ENCODE measurements around the gene PSMA5. TPM values are rescaled to one million over a fixed set of nuclear protein-coding genes. Genes with fewer than 3 reads are reported as not detected.

Gene PSMA5
- total and polyA plus RNA-seq, 7 experiments from 2014 or later, result 38.3 to 203 (median 76.4) TPM

DNA sequence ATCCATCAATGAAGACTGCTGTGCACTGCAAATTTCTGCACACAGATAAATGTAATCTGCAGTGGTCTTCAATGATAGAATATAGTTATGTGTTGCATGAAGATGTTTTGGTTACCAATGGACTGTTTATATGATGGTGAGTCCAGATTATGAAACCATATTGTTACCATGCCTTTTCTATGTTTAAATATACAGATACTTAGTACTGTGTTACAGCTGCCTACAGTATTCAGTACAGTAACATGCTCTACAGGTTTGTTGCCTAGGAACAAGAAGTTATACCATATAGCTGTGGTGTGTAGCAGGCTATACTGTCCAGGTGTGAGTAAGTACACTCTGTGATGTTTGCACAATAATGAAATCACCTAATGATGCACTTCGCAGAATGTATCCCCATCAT lies 69.3 kb downstream of the PSMA5 start:
- POLR2A ChIA-PET, result no interaction called here
- peaks cover 0 to 1% (median 0%) of the 10 kb centered on the region in 5 donors for H3K36me3 Mint-ChIP-seq
- CTCF ChIA-PET, result no interaction called here

DNA sequence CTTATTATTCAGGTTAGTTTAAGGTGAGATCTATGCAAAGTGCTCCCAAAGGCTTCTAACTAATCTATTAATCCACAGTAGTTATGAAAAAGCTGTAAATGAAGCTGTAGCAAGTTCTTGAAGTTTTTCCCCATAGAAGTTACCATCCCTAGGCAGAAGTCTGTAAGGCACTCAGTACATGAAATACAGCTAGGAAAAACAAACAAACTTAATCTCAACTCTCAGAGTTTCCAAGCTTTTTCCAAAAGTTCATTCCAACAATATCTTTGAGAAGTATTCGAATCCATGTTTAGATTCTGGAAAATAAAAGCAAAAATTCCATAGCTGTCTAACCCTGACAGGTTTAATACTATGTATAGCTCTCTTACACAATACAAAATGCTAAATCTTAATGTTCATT lies 69.7 kb downstream of the PSMA5 start:
- Mint-ChIP-seq H3K4me1 (peaks cover 0 to 22% (median 5%) of the 10 kb centered on the region in 7 donors), H3K27me3 (peaks cover 0 to 54% (median 3%) of the 10 kb centered on the region in 5 donors), H3K9me3 (no peaks in the 10 kb centered on the region), H3K4me3 (no peak overlapping the region), H3K27ac (no peak overlapping the region), H3K36me3 (peaks cover 0 to 1% (median 0%) of the 10 kb centered on the region in 5 donors)
- H3K36me3 ChIP-seq (ENCODE audit: control insufficient read depth in 2 of 3, insufficient read depth in 3 of 3, low read length in 3 of 3), result no peaks in the 10 kb centered on the region
- no peak for ATAC-seq
- DNase-seq, result no peak
- H3K4me1 ChIP-seq (ENCODE audit: control insufficient read depth in 2 of 2, insufficient read depth in 2 of 2, low read length in 2 of 2), result no peaks in the 10 kb centered on the region
- H3K9me3 ChIP-seq (ENCODE audit: control insufficient read depth in 2 of 3, low read length in 3 of 3), result no peaks in the 10 kb centered on the region
- ChIA-PET CTCF (no interaction called here), POLR2A (no interaction called here)
- no peak overlapping the region for H3K4me3 ChIP-seq (ENCODE audit: low read length)
- intact Hi-C loops (cut with micrococcal nuclease), result loop anchor here in 1 of 2 donors (5.0 kb wide), 1 partner anchor 36 kb away; no protein-coding TSS in a partner anchor
- H3K27ac ChIP-seq (ENCODE audit: low read depth, low read length), result no peak overlapping the region
- H3K27me3 ChIP-seq (ENCODE audit: control insufficient read depth in 2 of 2, insufficient read depth in 2 of 2, low read length in 2 of 2), result no peaks in the 10 kb centered on the region

More for the DNA sequence above, 69.3 kb downstream of the PSMA5 start:
- H3K4me1 Mint-ChIP-seq, result peaks cover 0 to 22% (median 5%) of the 10 kb centered on the region in 7 donors
- H3K27me3 Mint-ChIP-seq, result peaks cover 0 to 55% (median 2%) of the 10 kb centered on the region in 5 donors
- H3K9me3 ChIP-seq (ENCODE audit: control insufficient read depth in 2 of 3, low read length in 3 of 3), result no peaks in the 10 kb centered on the region
- H3K27ac ChIP-seq (ENCODE audit: low read depth, low read length), result no peak overlapping the region
- H3K9me3 Mint-ChIP-seq, result no peaks in the 10 kb centered on the region
- no peaks in the 10 kb centered on the region for H3K27me3 ChIP-seq (ENCODE audit: control insufficient read depth in 2 of 2, insufficient read depth in 2 of 2, low read length in 2 of 2)
- no peak overlapping the region for H3K4me3 ChIP-seq (ENCODE audit: low read length)
- DNase-seq (no peak), ATAC-seq (no peak)
- no peak overlapping the region for H3K27ac Mint-ChIP-seq
- H3K36me3 ChIP-seq (ENCODE audit: control insufficient read depth in 2 of 3, insufficient read depth in 3 of 3, low read length in 3 of 3), result no peaks in the 10 kb centered on the region
- intact Hi-C loops (cut with micrococcal nuclease), result loop anchor here in 1 of 2 donors (5.0 kb wide), 1 partner anchor 35 kb away; no protein-coding TSS in a partner anchor
- H3K4me1 ChIP-seq (ENCODE audit: control insufficient read depth in 2 of 2, insufficient read depth in 2 of 2, low read length in 2 of 2), result no peaks in the 10 kb centered on the region
- H3K4me3 Mint-ChIP-seq, result no peak overlapping the region

DNA sequence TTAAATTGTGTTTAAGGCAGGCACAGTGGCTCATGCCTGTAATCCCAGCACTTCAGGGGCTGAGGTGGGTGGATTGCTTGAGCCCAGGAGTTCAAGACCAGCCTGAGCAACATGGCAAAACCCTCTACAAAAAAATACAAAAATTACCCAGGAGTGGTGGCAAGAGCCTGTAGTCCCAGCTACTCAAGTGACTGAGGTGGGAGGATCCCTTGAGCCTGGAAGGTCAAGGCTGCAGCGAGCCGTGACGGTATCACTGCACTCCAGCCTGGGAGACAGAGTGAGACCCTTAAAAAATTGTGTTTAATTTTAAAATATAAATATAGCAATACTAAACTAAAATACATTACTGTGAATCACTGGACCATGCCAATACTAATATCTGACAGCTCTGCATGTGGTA lies 71.3 kb downstream of the PSMA5 start:
- ChIA-PET POLR2A (interaction anchor here (0.6 kb wide), 1 partner anchor 29 kb away, joined by 3 read pairs; no protein-coding TSS in a partner anchor), CTCF (interaction anchor here (0.6 kb wide), 1 partner anchor 665 kb away, joined by 5 read pairs; no protein-coding TSS in a partner anchor)
- H3K4me1 Mint-ChIP-seq, result peaks cover 0 to 22% (median 5%) of the 10 kb centered on the region in 7 donors
- ATAC-seq (no peak), DNase-seq (no peak)
- no peak overlapping the region for H3K27ac Mint-ChIP-seq
- Histone ChIP-seq H3K4me1 (ENCODE audit: control insufficient read depth in 2 of 2, insufficient read depth in 2 of 2, low read length in 2 of 2) (no peaks in the 10 kb centered on the region), H3K4me3 (ENCODE audit: low read length) (no peak overlapping the region), H3K36me3 (ENCODE audit: control insufficient read depth in 2 of 3, insufficient read depth in 3 of 3, low read length in 3 of 3) (no peaks in the 10 kb centered on the region), H3K27me3 (ENCODE audit: control insufficient read depth in 2 of 2, insufficient read depth in 2 of 2, low read length in 2 of 2) (no peaks in the 10 kb centered on the region), H3K27ac (ENCODE audit: low read depth, low read length) (no peak overlapping the region), H3K9me3 (ENCODE audit: control insufficient read depth in 2 of 3, low read length in 3 of 3) (no peaks in the 10 kb centered on the region)
- peaks cover 0 to 1% (median 0%) of the 10 kb centered on the region in 5 donors for H3K36me3 Mint-ChIP-seq
- no peak overlapping the region for H3K4me3 Mint-ChIP-seq
- H3K9me3 Mint-ChIP-seq, result no peaks in the 10 kb centered on the region
- H3K27me3 Mint-ChIP-seq, result peaks cover 0 to 53% (median 4%) of the 10 kb centered on the region in 5 donors
- intact Hi-C loops (cut with micrococcal nuclease), result loop anchor here in 1 of 2 donors (5.0 kb wide), 1 partner anchor 37 kb away; no protein-coding TSS in a partner anchor

DNA sequence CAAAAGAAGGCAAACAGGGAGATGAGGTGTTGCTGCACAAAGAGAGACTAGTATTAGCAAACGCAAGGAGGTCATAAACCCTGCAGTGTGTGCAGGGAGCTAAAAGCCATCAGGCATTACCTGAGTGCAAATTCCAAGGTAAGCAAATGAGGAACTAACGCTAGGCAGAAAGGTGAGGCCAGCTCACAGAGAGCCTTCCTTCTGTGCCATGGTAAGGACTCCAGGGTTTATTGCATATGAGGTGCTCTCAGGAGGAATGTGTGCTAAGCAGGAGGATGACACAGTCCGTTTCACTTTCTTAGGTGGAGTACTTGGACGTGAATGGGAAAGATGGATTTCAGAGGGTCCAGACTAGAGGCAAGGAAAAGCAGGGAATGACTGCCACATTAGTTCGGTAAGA lies 74.8 kb downstream of the PSMA5 start:
- Mint-ChIP-seq H3K27ac (no peak overlapping the region), H3K4me1 (peaks cover 0 to 36% (median 5%) of the 10 kb centered on the region in 7 donors), H3K36me3 (peaks cover 0 to 1% (median 0%) of the 10 kb centered on the region in 5 donors), H3K27me3 (peaks cover 0 to 40% (median 0%) of the 10 kb centered on the region in 5 donors), H3K9me3 (no peaks in the 10 kb centered on the region), H3K4me3 (no peak overlapping the region)
- H3K27me3 ChIP-seq (ENCODE audit: control insufficient read depth in 2 of 2, insufficient read depth in 2 of 2, low read length in 2 of 2), result no peaks in the 10 kb centered on the region
- no peaks in the 10 kb centered on the region for H3K4me1 ChIP-seq (ENCODE audit: control insufficient read depth in 2 of 2, insufficient read depth in 2 of 2, low read length in 2 of 2)
- no peak overlapping the region for H3K27ac ChIP-seq (ENCODE audit: low read depth, low read length)
- ChIA-PET CTCF (no interaction called here), POLR2A (no interaction called here)
- ATAC-seq (no peak), DNase-seq (no peak)
- intact Hi-C loops (cut with micrococcal nuclease), result no loop called here
- no peaks in the 10 kb centered on the region for H3K9me3 ChIP-seq (ENCODE audit: control insufficient read depth in 2 of 3, low read length in 3 of 3)
- H3K4me3 ChIP-seq (ENCODE audit: low read length), result no peak overlapping the region
- no peaks in the 10 kb centered on the region for H3K36me3 ChIP-seq (ENCODE audit: control insufficient read depth in 2 of 3, insufficient read depth in 3 of 3, low read length in 3 of 3)

DNA sequence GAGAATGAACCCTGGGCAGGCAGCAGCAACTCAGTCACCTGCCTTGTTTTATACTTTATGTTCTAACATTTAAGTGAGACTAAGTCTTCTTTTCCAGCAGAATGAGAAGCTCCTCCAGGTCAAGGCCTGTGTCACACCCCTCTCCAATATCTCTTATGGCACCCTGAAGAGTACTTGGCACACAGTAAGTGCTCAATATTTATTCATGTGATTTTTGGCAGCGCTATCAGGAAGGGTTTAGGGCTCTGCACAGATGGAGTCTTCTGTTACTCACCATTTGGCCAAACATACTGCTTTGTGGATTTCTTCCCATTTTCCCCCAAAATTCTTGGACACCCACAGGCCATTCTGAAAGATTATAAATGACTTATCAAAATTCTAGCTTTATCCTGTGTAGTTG lies 75.6 kb downstream of the PSMA5 start:
- ChIA-PET CTCF (no interaction called here), POLR2A (no interaction called here)
- intact Hi-C loops (cut with micrococcal nuclease), result no loop called here
- H3K36me3 ChIP-seq (ENCODE audit: control insufficient read depth in 2 of 3, insufficient read depth in 3 of 3, low read length in 3 of 3), result no peaks in the 10 kb centered on the region
- H3K4me3 Mint-ChIP-seq, result no peak overlapping the region
- ATAC-seq, result no peak
- no peaks in the 10 kb centered on the region for H3K9me3 ChIP-seq (ENCODE audit: control insufficient read depth in 2 of 3, low read length in 3 of 3)
- H3K4me1 Mint-ChIP-seq, result peaks cover 0 to 36% (median 5%) of the 10 kb centered on the region in 7 donors
- DNase-seq, result no peak
- H3K27ac ChIP-seq (ENCODE audit: low read depth, low read length), result no peak overlapping the region
- no peak overlapping the region for H3K4me3 ChIP-seq (ENCODE audit: low read length)
- peaks cover 0 to 35% (median 0%) of the 10 kb centered on the region in 5 donors for H3K27me3 Mint-ChIP-seq
- H3K36me3 Mint-ChIP-seq, result peaks cover 0 to 1% (median 0%) of the 10 kb centered on the region in 5 donors
- H3K27ac Mint-ChIP-seq, result no peak overlapping the region
- H3K4me1 ChIP-seq (ENCODE audit: control insufficient read depth in 2 of 2, insufficient read depth in 2 of 2, low read length in 2 of 2), result no peaks in the 10 kb centered on the region
- H3K27me3 ChIP-seq (ENCODE audit: control insufficient read depth in 2 of 2, insufficient read depth in 2 of 2, low read length in 2 of 2), result no peaks in the 10 kb centered on the region
- no peaks in the 10 kb centered on the region for H3K9me3 Mint-ChIP-seq

DNA sequence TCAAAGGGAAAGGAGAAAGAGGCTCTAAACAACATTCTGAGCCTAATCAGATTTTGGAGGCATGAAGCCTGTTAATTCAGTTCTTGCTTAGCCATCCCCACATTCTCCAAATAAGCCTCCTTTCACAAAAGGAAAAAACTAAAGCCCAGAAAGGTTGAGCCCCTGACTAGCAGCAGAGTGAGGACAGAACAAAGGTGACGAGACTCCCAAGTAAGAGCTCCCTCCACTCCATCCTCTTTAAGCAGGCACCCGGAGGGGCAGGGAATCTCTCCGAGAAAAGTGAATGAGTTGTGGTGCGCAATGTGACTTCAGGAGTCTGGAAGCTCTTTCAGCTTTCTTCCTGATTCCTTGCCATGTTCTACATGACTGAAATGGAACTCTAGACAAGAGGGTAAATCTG lies 76.1 kb downstream of the PSMA5 start:
- ChIA-PET CTCF (no interaction called here), POLR2A (no interaction called here)
- Mint-ChIP-seq H3K4me3 (no peak overlapping the region), H3K9me3 (no peaks in the 10 kb centered on the region), H3K36me3 (peaks cover 0 to 1% (median 0%) of the 10 kb centered on the region in 5 donors), H3K4me1 (peaks cover 0 to 36% (median 5%) of the 10 kb centered on the region in 7 donors), H3K27ac (no peak overlapping the region), H3K27me3 (peaks cover 0 to 37% (median 0%) of the 10 kb centered on the region in 5 donors)
- H3K4me1 ChIP-seq (ENCODE audit: control insufficient read depth in 2 of 2, insufficient read depth in 2 of 2, low read length in 2 of 2), result no peaks in the 10 kb centered on the region
- H3K27me3 ChIP-seq (ENCODE audit: control insufficient read depth in 2 of 2, insufficient read depth in 2 of 2, low read length in 2 of 2), result no peaks in the 10 kb centered on the region
- H3K36me3 ChIP-seq (ENCODE audit: control insufficient read depth in 2 of 3, insufficient read depth in 3 of 3, low read length in 3 of 3), result no peaks in the 10 kb centered on the region
- intact Hi-C loops (cut with micrococcal nuclease), result no loop called here
- DNase-seq (no peak), ATAC-seq (no peak)
- no peaks in the 10 kb centered on the region for H3K9me3 ChIP-seq (ENCODE audit: control insufficient read depth in 2 of 3, low read length in 3 of 3)
- H3K4me3 ChIP-seq (ENCODE audit: low read length), result no peak overlapping the region
- H3K27ac ChIP-seq (ENCODE audit: low read depth, low read length), result no peak overlapping the region

Measured in naive thymus-derived CD4-positive, alpha-beta T cell (primary cell).